Transverse colon (tissue), 4 donors: ENCODE results near the gene USP37. TPM values are rescaled to one million over a fixed set of nuclear protein-coding genes. Genes with fewer than 3 reads are reported as not detected.

Experiments used
- DNase-seq: peaks from one replicate; pipeline ENCODE4 v3.0.0-alpha.2; 2019
- H3K27ac ChIP-seq, 4 donors: fragments of 200-600 bp; sonication (generic); 2 replicates each; pipeline ENCODE4 v1.5.1; 2016 to 2018; ENCODE audit warnings: inconsistent platforms in 4 of 4
- H3K27me3 ChIP-seq: fragments of 200-600 bp; sonication (generic); 2 replicates; pipeline ENCODE4 v1.5.1; 2017; ENCODE audit warnings: inconsistent platforms
- H3K36me3 ChIP-seq, 4 donors: fragments of 200-600 bp; sonication (generic); 2 replicates each; pipeline ENCODE4 v1.5.1; 2017 to 2019; ENCODE audit warnings: inconsistent platforms in 4 of 4
- H3K4me1 ChIP-seq, 4 donors: fragments of 200-600 bp; sonication (generic); 2 replicates each; pipeline ENCODE4 v1.5.1; 2017 to 2020; ENCODE audit warnings: inconsistent platforms in 4 of 4
- H3K4me3 ChIP-seq, 4 donors: fragments of 200-600 bp; sonication (generic); 1 replicate in 1 of 4; 2 replicates in 3 of 4; pipeline versions ENCODE4 v1.5.1 to v1.6.1; 2017 to 2019; ENCODE audit warnings: inconsistent platforms in 4 of 4
- H3K9me3 ChIP-seq, 2 donors: fragments of 200-600 bp; sonication (generic); 2 replicates each; pipeline ENCODE4 v1.5.1; 2017 to 2019; ENCODE audit warnings: inconsistent platforms in 2 of 2
- EP300 ChIP-seq: sonication (generic); formaldehyde crosslinking; IDR thresholded peaks from one replicate; pipeline ENCODE4 v1.6.1; 2017; ENCODE audit warnings: antibody characterized with exemption, low read depth
- POLR2A ChIP-seq: fragments of 450-650 bp; IDR thresholded peaks from one replicate; pipeline ENCODE4 v1.6.1; 2016; ENCODE audit warnings: antibody characterized with exemption, mild to moderate bottlenecking, moderate library complexity
- POLR2AphosphoS5 ChIP-seq, 3 donors: sonication (generic); formaldehyde crosslinking; IDR thresholded peaks; one replicate each; pipeline ENCODE4 v1.6.1; 2016; ENCODE audit warnings: antibody characterized with exemption in 3 of 3
- WGBS, 2 donors: methylation state at CpG; one replicate each; pipeline ENCODE4 v1.1.5; 2018; ENCODE audit warnings: low coverage in 1 of 2; 5-methylcytosine and 5-hydroxymethylcytosine counted together
- in situ Hi-C, 4 donors: fragments of 200-750 bp; cut with MboI; loops; one replicate each; pipeline versions ENCODE4 v1.15.0 to v1.15.1; 2017; ENCODE audit warnings: low sequenced_read_pairs in 3 of 4, low pct_ligation_motif_present in 1 of 4, low pct_unique_long_range_greater_than_20kb in 1 of 4
- intact Hi-C: fragments of 100-400 bp; cut with DNase I; formaldehyde crosslinking; loops from one replicate; pipeline ENCODE4 v1.15.1; 2023; ENCODE audit warnings: low total_unique reads
- total RNA-seq, 4 donors: library from RNA; depleted of rRNA; stranded (reverse); fragments of >200 nt; gene quantifications; one replicate each; pipeline ENCODE4 v1.1.0, GENCODE V29; 2016
- TF ChIP-seq, protein P1 (sequence below), 5 experiments: fragments of 200-600 bp in 3 of 5; fragments of 450-650 bp in 2 of 5; sonication (generic) in 3 of 5; IDR thresholded peaks; 1 replicate in 2 of 5; 2 replicates in 3 of 5; pipeline ENCODE4 v1.5.1; 2016 to 2017; ENCODE audit warnings: antibody characterized with exemption in 5 of 5, inconsistent platforms in 3 of 5, mild to moderate bottlenecking in 2 of 5, moderate library complexity in 1 of 5

USP37 gene
- total RNA-seq, 4 donors from 2014 or later = 1.4 to 15.7 (median 8.1) TPM

- no peak overlapping the region for H3K27ac ChIP-seq
- in situ Hi-C loops (loop anchor here in 2 of 4 donors (10.0 kb wide), 2 partner anchors 51 to 161 kb away; partner anchors contain the start of gene VIL1 (in 2 of the 2)), intact Hi-C loops (loop anchor here (2.0 kb wide), 1 partner anchor 59 kb away; no protein-coding TSS in a partner anchor)
- H3K9me3 ChIP-seq = no peaks in the 10 kb centered on the region
- peaks cover 0 to 2% (median 0%) of the 10 kb centered on the region in 4 donors for H3K4me1 ChIP-seq
- no peak overlapping the region for H3K4me3 ChIP-seq
- H3K27me3 ChIP-seq = no peaks in the 10 kb centered on the region
- DNase-seq = no peak
- TF ChIP-seq POLR2AphosphoS5 (IDR thresholded peaks at IDR 0.05) (no peak), POLR2A (no peak)
- TF ChIP-seq, protein P1, sequence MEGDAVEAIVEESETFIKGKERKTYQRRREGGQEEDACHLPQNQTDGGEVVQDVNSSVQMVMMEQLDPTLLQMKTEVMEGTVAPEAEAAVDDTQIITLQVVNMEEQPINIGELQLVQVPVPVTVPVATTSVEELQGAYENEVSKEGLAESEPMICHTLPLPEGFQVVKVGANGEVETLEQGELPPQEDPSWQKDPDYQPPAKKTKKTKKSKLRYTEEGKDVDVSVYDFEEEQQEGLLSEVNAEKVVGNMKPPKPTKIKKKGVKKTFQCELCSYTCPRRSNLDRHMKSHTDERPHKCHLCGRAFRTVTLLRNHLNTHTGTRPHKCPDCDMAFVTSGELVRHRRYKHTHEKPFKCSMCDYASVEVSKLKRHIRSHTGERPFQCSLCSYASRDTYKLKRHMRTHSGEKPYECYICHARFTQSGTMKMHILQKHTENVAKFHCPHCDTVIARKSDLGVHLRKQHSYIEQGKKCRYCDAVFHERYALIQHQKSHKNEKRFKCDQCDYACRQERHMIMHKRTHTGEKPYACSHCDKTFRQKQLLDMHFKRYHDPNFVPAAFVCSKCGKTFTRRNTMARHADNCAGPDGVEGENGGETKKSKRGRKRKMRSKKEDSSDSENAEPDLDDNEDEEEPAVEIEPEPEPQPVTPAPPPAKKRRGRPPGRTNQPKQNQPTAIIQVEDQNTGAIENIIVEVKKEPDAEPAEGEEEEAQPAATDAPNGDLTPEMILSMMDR (IDR thresholded peaks at IDR 0.05) = peak; percentile 40 to 62 (median 57)
- H3K36me3 ChIP-seq = peaks cover 0 to 12% (median 3%) of the 10 kb centered on the region in 4 donors
- 35 to 43% methylated on average over 2 to 3 of the region's 3 CpGs for WGBS, 2 donors
These were observed 102.0 kb downstream of the USP37 start for GRCh38 chr2:218465987-218466633.

GRCh38 chr2:218458598-218458997, 109.6 kb downstream of the USP37 start:
- Histone ChIP-seq H3K4me3 (no peak overlapping the region), H3K36me3 (peaks cover 0 to 31% (median 13%) of the 10 kb centered on the region in 4 donors), H3K27me3 (no peaks in the 10 kb centered on the region), H3K4me1 (no peaks in the 10 kb centered on the region), H3K27ac (no peak overlapping the region), H3K9me3 (no peaks in the 10 kb centered on the region)
- intact Hi-C loops (no loop called here), in situ Hi-C loops (no loop called here)
- WGBS, 2 donors = 83 to 100% methylated on average over 1 of the region's 1 CpG
- no peak for TF ChIP-seq POLR2AphosphoS5 (IDR thresholded peaks at IDR 0.05)
- TF ChIP-seq EP300 = no peak
- TF ChIP-seq, protein P1 (IDR thresholded peaks at IDR 0.05) = no peak
- TF ChIP-seq POLR2A = no peak
- DNase-seq = no peak

- no peak overlapping the region for H3K27ac ChIP-seq
- no peak overlapping the region for H3K4me3 ChIP-seq
- H3K27me3 ChIP-seq = no peaks in the 10 kb centered on the region
- intact Hi-C loops = no loop called here
- no peaks in the 10 kb centered on the region for H3K9me3 ChIP-seq
- DNase-seq = no peak
- WGBS, 2 donors = 61 to 91% methylated on average over 2 to 3 of the region's 3 CpGs
- H3K36me3 ChIP-seq = peaks cover 0 to 24% (median 10%) of the 10 kb centered on the region in 4 donors
- no peaks in the 10 kb centered on the region for H3K4me1 ChIP-seq
- TF ChIP-seq POLR2A (no peak), POLR2AphosphoS5 (IDR thresholded peaks at IDR 0.05) (no peak), EP300 (no peak)
- TF ChIP-seq, protein P1 (IDR thresholded peaks at IDR 0.05) = no peak
- in situ Hi-C loops = no loop called here
These were observed 111.3 kb downstream of the USP37 start for GRCh38 chr2:218456849-218457248.

GRCh38 chr2:218452079-218452478, 116.1 kb downstream of the USP37 start:
- no peak overlapping the region for H3K4me3 ChIP-seq
- intact Hi-C loops (no loop called here), in situ Hi-C loops (no loop called here)
- H3K27ac ChIP-seq = no peak overlapping the region
- TF ChIP-seq POLR2A (no peak), POLR2AphosphoS5 (IDR thresholded peaks at IDR 0.05) (no peak), EP300 (no peak)
- TF ChIP-seq, protein P1 (IDR thresholded peaks at IDR 0.05) = no peak
- H3K4me1 ChIP-seq = peaks cover 0 to 11% (median 5%) of the 10 kb centered on the region in 4 donors
- no peaks in the 10 kb centered on the region for H3K9me3 ChIP-seq
- 73 to 91% methylated on average over 1 of the region's 1 CpG for WGBS, 2 donors
- H3K27me3 ChIP-seq = no peaks in the 10 kb centered on the region
- peaks cover 0 to 29% (median 12%) of the 10 kb centered on the region in 4 donors for H3K36me3 ChIP-seq
- no peak for DNase-seq
